ENCODE results near the gene SLC45A2.

DNA sequence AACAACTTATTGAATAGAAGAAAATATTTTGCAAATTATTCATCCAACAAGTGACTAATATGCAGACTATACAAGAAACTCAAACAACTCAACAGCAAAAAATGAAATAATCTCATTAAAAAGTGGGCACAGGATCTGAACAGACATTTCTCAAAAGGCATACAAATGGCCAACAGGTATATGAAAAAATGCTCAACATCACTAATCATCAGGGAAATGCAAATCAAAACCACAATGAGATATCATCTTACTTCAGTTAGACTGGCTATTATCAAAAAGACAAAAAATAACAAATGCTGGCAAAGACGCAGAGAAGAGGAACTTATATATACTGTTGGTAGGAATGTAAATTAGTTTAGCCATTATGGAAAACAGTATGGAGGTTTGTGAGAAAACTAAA, 25.1 kb upstream of the SLC45A2 start:
- no peak for TF ChIP-seq POLR2A (IDR thresholded peaks at IDR 0.05)
- TF ChIP-seq, protein P1, sequence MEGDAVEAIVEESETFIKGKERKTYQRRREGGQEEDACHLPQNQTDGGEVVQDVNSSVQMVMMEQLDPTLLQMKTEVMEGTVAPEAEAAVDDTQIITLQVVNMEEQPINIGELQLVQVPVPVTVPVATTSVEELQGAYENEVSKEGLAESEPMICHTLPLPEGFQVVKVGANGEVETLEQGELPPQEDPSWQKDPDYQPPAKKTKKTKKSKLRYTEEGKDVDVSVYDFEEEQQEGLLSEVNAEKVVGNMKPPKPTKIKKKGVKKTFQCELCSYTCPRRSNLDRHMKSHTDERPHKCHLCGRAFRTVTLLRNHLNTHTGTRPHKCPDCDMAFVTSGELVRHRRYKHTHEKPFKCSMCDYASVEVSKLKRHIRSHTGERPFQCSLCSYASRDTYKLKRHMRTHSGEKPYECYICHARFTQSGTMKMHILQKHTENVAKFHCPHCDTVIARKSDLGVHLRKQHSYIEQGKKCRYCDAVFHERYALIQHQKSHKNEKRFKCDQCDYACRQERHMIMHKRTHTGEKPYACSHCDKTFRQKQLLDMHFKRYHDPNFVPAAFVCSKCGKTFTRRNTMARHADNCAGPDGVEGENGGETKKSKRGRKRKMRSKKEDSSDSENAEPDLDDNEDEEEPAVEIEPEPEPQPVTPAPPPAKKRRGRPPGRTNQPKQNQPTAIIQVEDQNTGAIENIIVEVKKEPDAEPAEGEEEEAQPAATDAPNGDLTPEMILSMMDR (IDR thresholded peaks at IDR 0.05) = no peak
- TF ChIP-seq POLR2AphosphoS5 (IDR thresholded peaks at IDR 0.05) = no peak
- TF ChIP-seq EP300 (IDR thresholded peaks at IDR 0.05) = no peak
